NCI-H1694 (cell line): ENCODE results near the gene CYB5A.

Experiments used
- DNase-seq: peaks from one replicate; lab custom pipeline; 2025; lab: John Stamatoyannopoulos, UW

Gene CYB5A

GRCh38 chr18:74244554-74244953, 47.2 kb downstream of the CYB5A start:
- no peak for DNase-seq

GRCh38 chr18:74243127-74243526, 48.6 kb downstream of the CYB5A start:
- DNase-seq: no peak

- no peak for DNase-seq
These were observed 49.2 kb downstream of the CYB5A start for GRCh38 chr18:74242438-74243096.

- DNase-seq: no peak
These were observed 49.8 kb downstream of the CYB5A start for GRCh38 chr18:74241970-74242369.

GRCh38 chr18:74241426-74241825, 50.3 kb downstream of the CYB5A start:
- DNase-seq: no peak

GRCh38 chr18:74239567-74239966, 52.2 kb downstream of the CYB5A start:
- no peak for DNase-seq

GRCh38 chr18:74234326-74235171, 57.2 kb downstream of the CYB5A start:
- no peak for DNase-seq

GRCh38 chr18:74233933-74234325, 57.8 kb downstream of the CYB5A start:
- no peak for DNase-seq

- no peak for DNase-seq
These were observed 60.6 kb downstream of the CYB5A start for GRCh38 chr18:74230922-74231714.

- no peak for DNase-seq
These were observed 61.9 kb downstream of the CYB5A start for GRCh38 chr18:74229891-74230290.

GRCh38 chr18:74229005-74229404, 62.8 kb downstream of the CYB5A start:
- DNase-seq: no peak

- DNase-seq: no peak
These were observed 63.5 kb downstream of the CYB5A start for GRCh38 chr18:74228312-74228711.

GRCh38 chr18:74226666-74227065, 65.1 kb downstream of the CYB5A start:
- DNase-seq: no peak

GRCh38 chr18:74226156-74226555, 65.6 kb downstream of the CYB5A start:
- DNase-seq: no peak

- DNase-seq: no peak
These were observed 66.4 kb downstream of the CYB5A start for GRCh38 chr18:74225193-74225840.

GRCh38 chr18:74222710-74223494, 68.9 kb downstream of the CYB5A start:
- no peak for DNase-seq

GRCh38 chr18:74221081-74221480, 70.7 kb downstream of the CYB5A start:
- no peak for DNase-seq

GRCh38 chr18:74219056-74219455, 72.7 kb downstream of the CYB5A start:
- DNase-seq: no peak

GRCh38 chr18:74217476-74218143, 74.2 kb downstream of the CYB5A start:
- no peak for DNase-seq

- DNase-seq: no peak
These were observed 75.1 kb downstream of the CYB5A start for GRCh38 chr18:74216661-74217110.

GRCh38 chr18:74215863-74216262, 75.9 kb downstream of the CYB5A start:
- no peak for DNase-seq
